HG02763 (cell line): Measurements from ENCODE around the gene PLA2G10.
"Not testable (repeated sequence)": the region's sequence is repeated elsewhere in the genome, so short reads cannot be mapped to it uniquely, and the experiment has no call there.

Experiments
- ATAC-seq: cut with Tn5 transposase; IDR thresholded peaks from one replicate; pipeline ENCODE4 v1.9.1; 2021; ENCODE audit warnings: mild to moderate bottlenecking, moderate library complexity; ENCODE audit not compliant: unreplicated experiment

The PLA2G10 gene

DNA sequence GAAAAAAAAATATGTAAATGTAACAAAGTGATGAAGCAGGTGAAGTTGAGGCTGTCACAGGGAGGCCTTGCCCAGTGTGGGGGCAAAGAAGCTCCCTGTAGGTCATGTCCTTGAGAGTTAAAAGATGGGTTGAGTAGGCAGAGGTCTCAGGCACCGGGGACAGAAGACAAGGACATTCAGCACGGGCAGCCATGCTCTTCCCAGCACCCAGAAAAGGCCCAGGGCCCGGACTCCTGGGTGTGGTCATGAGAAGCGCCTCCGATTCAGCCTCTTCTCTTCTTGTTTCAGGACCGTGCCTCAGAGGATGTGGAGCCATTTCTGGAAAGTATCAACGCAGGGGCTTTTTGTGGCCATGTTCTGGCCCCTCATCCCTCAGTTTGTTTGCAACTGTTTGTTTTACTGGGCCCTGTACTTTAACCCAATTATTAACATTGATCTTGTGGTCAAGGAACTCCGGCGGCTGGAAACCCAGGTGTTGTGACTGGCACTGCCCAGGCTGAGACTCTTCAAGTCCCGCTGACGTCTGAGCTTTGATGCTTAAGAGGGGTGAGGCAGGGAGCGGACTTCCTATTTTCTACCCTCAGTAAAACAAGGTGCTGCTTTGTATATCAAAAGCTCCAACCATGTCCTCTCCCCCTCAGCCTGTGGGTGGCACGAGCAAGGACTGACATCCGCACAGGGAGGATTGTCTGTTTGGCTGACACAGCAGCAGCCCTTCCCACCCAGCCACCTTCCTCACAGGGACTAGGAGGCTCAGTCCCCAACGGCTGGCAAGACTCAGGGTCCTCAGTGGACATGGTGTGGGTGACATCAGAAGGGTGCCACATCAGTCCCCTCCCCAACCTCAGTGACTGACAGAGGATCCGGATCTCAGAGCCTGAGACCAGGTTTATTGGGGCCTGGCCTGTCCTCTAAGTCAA, 26.5 kb downstream of the PLA2G10 start:
- ATAC-seq = no peak

DNA sequence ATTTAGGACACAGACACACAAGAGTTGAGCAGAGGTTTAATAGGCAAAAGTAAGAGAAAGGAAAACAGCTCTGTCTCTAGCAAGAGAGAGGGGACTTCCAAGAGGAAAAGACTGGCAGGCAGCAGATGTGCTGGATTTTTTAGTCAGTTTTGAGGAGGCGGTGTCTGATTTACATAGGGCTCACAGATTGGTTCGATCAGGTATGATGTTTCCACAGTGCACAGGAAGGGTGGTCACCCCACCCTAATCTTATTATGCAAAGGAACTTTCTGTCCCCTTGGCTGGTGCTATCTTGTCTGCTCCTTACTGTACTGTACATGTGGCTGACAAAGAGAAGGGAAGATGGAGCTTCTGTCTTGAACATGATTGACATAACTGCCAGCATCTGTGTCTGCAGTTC, 36.0 kb downstream of the PLA2G10 start:
- peak; percentile 76 for ATAC-seq

DNA sequence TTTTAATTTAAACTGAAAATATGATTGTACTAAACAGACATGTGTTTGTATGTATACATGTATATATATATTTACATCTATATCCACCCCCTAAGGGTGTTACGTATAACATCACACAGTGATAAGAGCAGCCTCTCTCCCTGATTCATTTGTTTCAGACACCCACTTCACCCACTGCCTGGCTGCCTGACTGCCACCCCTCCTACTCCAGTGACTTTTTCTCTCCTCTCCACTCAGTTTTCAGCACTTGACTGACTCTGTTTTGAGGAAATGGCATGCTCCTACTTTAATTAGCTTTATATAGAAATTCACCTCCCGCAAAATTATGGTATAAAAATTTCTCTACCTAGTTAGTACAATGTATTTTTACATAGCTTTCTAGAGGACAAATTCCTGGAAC, 41.4 kb downstream of the PLA2G10 start:
- ATAC-seq = no peak

DNA sequence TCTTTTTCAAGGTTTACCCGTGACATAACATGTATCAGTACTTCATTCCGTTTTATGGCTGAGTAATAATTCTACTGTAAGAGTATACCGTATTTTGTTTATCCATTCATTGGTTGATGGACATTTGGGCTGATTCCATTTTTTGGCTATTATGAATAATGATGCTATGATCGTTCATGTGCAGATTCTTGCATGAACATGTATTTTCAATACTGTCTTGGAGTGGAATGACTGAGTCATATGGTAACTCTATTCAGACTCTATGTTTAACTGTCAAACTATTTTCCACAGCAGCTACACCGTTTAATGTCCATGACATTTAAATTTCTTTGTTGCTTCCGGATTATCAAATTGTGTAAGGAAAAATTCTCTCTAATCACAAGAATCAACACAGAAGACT, 43.5 kb downstream of the PLA2G10 start:
- ATAC-seq = no peak

DNA sequence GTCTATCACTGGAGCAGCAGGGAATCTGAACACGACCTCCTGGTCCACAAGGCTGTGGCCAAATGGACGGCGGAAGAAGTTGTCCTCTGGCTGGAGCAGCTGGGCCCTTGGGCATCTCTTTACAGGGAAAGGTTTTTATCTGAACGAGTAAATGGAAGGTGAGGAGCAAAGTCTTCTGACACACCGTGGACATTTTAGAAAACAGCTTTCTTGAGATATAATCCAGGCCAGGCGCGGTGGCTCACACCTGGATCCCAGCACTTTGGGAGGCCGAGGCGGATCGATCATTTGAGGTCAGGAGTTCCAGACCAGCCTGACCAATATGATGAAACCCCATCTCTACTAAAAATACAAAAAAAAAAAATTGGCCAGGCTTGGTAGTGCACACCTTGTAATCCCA, 44.3 kb downstream of the PLA2G10 start:
- no peak for ATAC-seq

DNA sequence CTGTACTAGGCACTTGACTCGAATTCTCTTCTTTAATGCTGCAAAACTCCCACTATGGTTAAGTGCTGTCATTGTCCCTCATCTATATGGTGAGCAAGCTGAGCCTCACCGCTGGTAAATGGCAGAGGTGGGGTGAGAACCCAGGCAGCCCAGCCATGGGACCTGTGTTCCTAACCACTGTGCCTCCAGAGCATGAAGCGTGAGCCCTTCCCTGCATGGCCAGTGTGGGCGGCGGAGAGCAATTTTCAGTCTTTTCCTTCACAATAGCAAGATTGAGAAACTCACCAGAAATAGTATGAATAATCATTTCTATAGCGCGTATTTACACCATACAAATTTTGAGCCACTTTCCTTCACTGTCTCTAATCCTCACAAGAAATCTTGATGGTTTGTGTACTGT, 52.2 kb downstream of the PLA2G10 start:
- no peak for ATAC-seq

GRCh38 chr16:14641206-14641605, 52.9 kb downstream of the PLA2G10 start:
- ATAC-seq = no peak

GRCh38 chr16:14640538-14640937, 53.6 kb downstream of the PLA2G10 start:
- no peak for ATAC-seq

DNA sequence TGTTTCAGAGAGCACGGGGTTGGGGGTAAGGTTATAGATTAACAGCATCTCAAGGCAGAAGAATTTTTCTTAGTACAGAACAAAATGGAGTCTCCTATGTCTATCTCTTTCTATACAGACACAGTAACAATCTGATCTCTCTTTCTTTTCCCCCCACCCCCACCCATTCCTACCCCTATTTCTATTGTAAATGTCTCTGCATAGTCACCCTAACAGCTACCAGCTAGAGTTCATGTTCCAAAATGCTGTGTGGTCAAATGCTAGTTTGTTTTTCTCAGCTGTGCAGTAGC, 57.2 kb downstream of the PLA2G10 start:
- ATAC-seq = not testable (repeated sequence)

DNA sequence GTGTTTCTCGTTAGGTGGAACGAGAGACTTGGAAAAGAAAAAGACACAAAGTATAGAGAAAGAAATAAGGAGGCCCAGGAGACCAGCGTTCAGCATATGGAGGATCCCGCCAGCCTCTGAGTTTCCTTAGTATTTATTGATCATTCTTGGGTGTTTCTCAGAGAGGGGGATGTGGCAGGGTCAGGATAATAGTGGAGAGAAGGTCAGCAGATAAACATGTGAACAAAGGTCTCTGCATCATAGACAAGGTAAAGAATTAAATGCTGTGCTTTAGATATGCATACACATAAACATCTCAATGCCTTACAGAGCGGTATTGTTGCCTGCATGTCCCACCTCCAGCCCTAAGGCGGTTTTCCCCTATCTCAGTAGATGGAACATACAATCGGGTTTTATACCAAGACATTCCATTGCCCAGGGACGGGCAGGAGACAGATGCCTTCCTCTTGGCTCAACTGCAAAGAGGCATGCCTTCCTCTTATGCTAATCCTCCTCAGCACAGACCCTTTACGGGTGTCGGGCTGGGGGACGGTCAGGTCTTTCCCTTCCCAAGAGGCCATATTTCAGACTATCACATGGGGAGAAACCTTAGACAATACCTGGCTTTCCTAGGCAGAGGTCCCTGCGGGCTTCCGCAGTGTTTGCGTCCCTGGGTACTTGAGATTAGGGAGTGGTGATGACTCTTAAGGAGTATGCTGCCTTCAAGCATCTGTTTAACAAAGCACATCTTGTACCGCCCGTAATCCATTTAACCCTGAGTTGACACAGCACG, 57.7 kb downstream of the PLA2G10 start:
- ATAC-seq = not testable (repeated sequence)

- ATAC-seq = no peak
Observed at GRCh38 chr16:14635395-14636165, 58.5 kb downstream of the PLA2G10 start.

DNA sequence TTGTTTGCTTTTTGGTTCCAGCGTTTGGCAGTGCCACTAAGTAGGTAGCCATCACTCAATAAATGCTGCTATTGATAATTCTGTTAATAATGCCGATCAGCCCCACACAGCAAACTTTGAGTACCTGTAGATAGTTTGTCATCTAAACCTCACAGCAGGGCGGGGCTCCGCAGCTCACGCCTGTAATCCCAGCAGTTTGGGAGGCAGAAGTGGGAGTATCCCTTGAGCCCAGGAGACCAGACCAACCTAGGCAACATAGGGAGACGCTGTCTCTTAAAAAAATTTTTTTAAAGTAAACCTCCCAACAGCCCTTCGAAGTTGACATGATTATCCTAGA, 59.8 kb downstream of the PLA2G10 start:
- ATAC-seq = no peak

DNA sequence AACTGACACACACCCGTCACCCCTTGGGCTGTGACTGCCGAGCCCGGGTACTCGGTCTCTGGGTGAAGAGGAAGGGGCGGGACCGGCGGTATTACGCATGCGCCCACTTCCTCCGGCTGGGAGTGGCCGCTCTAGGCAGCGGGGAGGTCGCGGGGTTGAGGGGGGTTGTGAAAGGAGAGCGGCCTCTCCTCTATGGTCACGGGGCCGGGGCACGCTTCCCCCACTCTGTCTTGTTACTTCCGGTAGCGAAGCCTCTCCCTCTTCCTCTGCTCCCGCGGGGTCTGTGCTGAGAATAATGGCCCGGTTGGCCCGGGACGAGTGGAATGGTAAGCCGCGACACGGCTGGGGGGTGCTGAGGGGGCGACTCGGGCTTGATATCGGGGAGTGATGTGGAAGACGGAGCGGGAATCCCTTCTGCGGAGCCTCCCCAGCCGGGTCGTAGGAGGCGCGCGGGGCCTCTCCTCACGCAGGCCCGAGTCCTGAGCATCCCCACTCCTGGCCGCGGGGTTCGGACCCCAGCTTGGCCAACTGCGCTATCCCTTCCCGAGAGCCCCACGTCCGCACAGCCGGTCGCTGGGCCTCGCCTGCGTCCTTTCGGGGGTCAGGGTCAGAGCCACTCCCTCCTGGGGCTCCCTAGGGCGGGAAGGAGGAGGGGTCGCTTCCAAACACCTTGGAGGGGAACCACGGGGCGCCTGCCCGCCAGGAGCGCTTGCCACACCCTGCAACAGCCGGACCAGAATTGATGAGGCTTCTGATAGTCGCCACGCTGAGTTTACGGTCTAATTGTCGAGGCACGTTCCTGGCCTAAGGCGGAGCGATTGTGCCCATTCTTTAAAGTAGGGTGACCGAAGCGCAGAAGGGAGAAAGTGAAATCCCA, 61.2 kb downstream of the PLA2G10 start, which contains the start of gene BFAR:
Gene BFAR (plus strand): TSS at position 259 of the 877 bp plus-strand sequence. CDS start 11,396 bp downstream, outside the sequence.
- ATAC-seq = peak; percentile 79

DNA sequence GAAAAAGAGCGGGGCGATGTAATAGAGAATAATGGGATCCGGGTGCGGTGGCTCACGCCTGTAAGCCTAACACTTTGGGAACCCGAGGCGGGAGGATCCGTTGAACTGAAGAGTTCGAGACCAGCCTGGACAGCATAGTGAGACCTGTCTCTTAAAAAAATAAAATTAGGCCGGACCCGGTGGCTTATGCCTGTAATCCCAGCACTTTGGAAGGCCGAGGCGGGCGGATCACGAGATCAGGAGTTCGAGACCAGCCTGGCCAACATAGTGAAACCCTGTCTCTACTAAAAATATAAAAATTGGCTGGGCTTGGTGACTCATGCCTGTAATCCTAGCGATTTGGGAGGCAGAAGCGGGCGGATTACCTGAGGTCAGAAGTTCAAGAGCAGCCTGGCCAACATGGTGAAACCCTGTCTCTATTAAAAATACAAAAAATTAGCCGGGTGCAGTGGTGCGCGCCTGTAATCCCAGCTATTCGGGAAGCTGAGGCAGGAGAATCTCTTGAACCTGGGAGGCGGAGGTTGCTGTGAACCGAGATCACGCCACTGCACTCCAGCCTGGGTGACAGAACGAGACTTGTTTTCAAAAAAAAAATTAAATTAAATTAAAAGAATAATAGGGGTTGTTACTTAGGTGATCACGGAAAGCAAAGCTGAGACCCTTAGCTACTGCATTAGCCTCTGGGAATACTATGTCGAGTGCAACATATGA, 63.3 kb downstream of the PLA2G10 start:
- ATAC-seq = not testable (repeated sequence)

DNA sequence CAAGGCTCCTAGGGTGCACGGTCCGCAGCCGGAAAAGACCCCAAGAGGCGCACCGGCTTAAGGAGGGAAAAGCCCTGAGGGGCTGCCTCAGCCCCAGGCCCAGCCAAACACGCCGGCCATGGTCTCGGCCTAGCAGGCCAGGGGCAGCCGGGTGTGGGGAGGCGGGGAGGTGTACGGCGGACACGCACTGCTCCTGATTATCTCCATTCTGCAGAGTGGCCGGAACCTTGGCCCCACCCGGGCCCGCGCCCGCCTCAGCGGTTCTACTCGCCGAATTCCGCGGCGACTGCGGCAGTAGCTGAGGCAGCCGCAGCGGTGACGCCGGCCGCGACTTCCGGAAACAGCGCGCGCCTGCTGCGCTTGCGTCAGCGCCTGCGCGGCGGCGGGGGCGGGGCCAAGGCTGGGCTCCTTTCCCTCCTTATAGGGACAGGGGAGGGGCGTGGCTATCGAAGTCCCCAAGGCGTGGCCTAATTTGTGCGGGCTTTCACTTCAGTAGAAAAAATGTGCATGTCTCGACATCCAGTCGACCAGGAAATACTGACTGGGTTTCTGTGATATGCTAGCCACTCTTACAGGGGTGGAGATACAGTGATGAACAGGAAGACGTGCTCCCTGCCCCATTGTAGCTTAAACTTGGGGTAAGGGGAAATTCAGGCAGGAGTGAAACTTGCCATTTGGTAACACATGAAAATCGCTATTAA, 64.0 kb downstream of the PLA2G10 start, which contains the start of gene PARN:
Gene PARN (minus strand): TSS at position 342 of the 701 bp plus-strand sequence. CDS start 135 bp downstream, at position 207.
- ATAC-seq = peak; percentile 57

DNA sequence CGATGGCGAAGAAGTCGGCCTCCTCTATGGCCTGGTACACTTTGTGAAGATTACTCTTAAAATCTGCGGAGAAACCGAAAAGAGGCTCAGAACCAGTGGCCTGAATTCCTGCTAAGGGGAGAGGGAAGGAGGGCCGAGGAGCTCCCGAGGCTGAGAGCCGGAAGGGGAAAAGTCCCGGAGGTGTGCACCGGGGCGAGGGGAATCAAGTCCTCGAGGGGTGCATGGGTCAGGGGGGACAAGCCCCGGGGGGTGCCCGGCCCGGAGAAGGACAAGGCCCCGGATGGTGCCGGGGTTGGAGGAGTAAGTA, 64.5 kb downstream of the PLA2G10 start:
- no peak for ATAC-seq

GRCh38 chr16:14628806-14629611, 65.1 kb downstream of the PLA2G10 start:
- no peak for ATAC-seq

- no peak for ATAC-seq
Observed at GRCh38 chr16:14627078-14627477, 67.0 kb downstream of the PLA2G10 start.
